Stimulated activated naive CD8-positive, alpha-beta T cell treated with anti-CD3 and anti-CD28 coated beads, Interleukin-15, amount 100 ng/mL, for 72 hours (primary cell): Measurements from ENCODE around the gene NPR1.
A peak's percentile ranks its signal among the peaks of the same experiment; 100 is the strongest.
"Not testable (repeated sequence)": the region's sequence is repeated elsewhere in the genome, so short reads cannot be mapped to it uniquely, and the experiment has no call there.

Experiments
- ATAC-seq: fragments of 150-1000 bp; cut with Tn5 transposase; 2 replicates; pipeline ENCODE4 v1.10.0; 2021; ENCODE audit warnings: mild to moderate bottlenecking, moderate library complexity
- DNase-seq, 2 donors: peaks; one replicate each; pipeline ENCODE4 v3.0.0; 2021 to 2022
- H3K27ac Mint-ChIP-seq, 2 donors: one replicate each; pipeline ENCODE4 v1.8.0; 2022; ENCODE audit warnings: mild to moderate bottlenecking in 2 of 2, mixed read lengths in 2 of 2, moderate library complexity in 2 of 2
- H3K27me3 Mint-ChIP-seq: one replicate; pipeline ENCODE4 v1.8.0; 2022; ENCODE audit warnings: mixed read lengths
- H3K4me1 Mint-ChIP-seq: one replicate; pipeline ENCODE4 v1.8.0; 2022; ENCODE audit warnings: mild to moderate bottlenecking, mixed read lengths
- H3K4me3 Mint-ChIP-seq, 2 donors: one replicate each; pipeline ENCODE4 v1.8.0; 2022; ENCODE audit warnings: mild to moderate bottlenecking in 2 of 2, mixed read lengths in 2 of 2, moderate library complexity in 1 of 2
- H3K9me3 Mint-ChIP-seq, 2 donors: one replicate each; pipeline ENCODE4 v1.8.0; 2022; ENCODE audit warnings: mixed read lengths in 2 of 2

The NPR1 gene

DNA sequence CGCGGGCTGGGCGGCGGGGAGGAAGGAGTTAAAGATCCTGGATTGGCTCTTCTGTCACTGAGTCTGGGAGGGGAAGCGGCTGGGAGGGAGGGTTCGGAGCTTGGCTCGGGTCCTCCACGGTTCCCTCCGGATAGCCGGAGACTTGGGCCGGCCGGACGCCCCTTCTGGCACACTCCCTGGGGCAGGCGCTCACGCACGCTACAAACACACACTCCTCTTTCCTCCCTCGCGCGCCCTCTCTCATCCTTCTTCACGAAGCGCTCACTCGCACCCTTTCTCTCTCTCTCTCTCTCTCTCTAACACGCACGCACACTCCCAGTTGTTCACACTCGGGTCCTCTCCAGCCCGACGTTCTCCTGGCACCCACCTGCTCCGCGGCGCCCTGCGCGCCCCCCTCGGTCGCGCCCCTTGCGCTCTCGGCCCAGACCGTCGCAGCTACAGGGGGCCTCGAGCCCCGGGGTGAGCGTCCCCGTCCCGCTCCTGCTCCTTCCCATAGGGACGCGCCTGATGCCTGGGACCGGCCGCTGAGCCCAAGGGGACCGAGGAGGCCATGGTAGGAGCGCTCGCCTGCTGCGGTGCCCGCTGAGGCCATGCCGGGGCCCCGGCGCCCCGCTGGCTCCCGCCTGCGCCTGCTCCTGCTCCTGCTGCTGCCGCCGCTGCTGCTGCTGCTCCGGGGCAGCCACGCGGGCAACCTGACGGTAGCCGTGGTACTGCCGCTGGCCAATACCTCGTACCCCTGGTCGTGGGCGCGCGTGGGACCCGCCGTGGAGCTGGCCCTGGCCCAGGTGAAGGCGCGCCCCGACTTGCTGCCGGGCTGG lies at the start of gene NPR1:
Gene NPR1 (plus strand): TSS at position 170 of the 818 bp plus-strand sequence. CDS start 421 bp downstream, at position 591.
- DNase-seq: peak in 1 of 2 donors; percentile 23
- Mint-ChIP-seq H3K4me3 (peak within 1 kb of the TSS; percentile 70 to 83), H3K27ac (no peak within 1 kb of the TSS), H3K27me3 (peaks cover 66% of the 10 kb centered on the region), H3K4me1 (peaks cover 28% of the 10 kb centered on the region), H3K9me3 (no peaks in the 10 kb centered on the region)
- peak; percentile 61 for ATAC-seq

DNA sequence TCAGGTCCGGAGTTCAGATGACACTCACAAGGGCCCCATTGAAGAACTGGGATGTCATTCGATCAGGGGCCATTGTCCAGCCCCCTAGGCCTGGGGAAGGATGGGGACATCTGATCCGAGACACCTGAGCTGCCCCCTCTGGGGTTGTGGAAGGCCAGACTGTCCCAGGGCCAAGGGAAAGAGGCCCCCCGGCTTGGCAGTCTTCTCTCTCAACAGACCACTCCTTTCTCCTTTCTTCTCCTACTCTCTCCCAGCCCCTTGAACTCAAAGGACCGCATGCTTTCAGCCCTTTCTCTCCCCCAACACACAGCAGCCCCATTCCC lies 49.2 kb upstream of the NPR1 start:
- Mint-ChIP-seq H3K27ac (no peak overlapping the region), H3K4me3 (no peak overlapping the region), H3K9me3 (no peaks in the 10 kb centered on the region), H3K27me3 (peaks cover 17% of the 10 kb centered on the region), H3K4me1 (peaks cover 40% of the 10 kb centered on the region)
- ATAC-seq (no peak), DNase-seq (no peak)

DNA sequence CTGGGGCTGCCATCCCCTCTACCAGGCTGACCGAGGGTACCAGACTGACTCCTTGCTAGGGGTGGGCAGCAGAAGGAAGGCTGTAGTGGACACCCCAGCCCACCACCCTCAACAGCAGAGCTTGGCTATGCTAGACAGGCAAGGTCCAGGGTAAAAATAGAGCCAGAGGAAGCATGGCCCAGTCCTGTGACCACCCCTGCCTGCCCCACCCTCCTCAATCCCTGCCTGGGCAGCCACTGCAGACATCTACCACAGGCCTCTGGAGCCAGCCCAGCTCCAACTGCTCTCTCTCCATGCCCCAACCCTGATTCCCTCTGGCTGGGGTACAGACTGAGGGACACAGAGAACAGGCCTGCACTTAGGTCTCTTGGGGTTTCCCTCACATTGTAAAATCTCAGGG lies 48.5 kb upstream of the NPR1 start:
- no peak overlapping the region for H3K27ac Mint-ChIP-seq
- no peaks in the 10 kb centered on the region for H3K9me3 Mint-ChIP-seq
- peaks cover 17% of the 10 kb centered on the region for H3K27me3 Mint-ChIP-seq
- peaks cover 40% of the 10 kb centered on the region for H3K4me1 Mint-ChIP-seq
- no peak overlapping the region for H3K4me3 Mint-ChIP-seq
- DNase-seq (no peak), ATAC-seq (no peak)

DNA sequence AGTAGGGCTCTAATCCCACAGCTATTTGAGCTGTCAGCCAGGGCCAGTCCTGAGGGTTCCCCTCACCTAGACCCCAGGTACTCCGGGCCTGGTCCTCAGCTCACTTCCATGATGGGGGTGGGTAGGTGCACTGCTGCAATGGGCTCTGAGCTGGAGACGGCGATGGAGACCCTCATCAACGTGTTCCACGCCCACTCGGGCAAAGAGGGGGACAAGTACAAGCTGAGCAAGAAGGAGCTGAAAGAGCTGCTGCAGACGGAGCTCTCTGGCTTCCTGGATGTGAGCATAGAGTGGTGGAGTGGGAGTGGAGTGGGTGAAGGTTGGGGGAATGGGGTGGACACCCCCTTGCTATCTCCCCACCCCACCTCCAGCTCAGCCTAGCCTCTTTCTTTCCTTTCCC lies 48.1 kb upstream of the NPR1 start:
- Mint-ChIP-seq H3K9me3 (no peaks in the 10 kb centered on the region), H3K4me3 (no peak overlapping the region), H3K27ac (no peak overlapping the region), H3K4me1 (peaks cover 41% of the 10 kb centered on the region), H3K27me3 (peaks cover 17% of the 10 kb centered on the region)
- ATAC-seq: no peak
- no peak for DNase-seq

DNA sequence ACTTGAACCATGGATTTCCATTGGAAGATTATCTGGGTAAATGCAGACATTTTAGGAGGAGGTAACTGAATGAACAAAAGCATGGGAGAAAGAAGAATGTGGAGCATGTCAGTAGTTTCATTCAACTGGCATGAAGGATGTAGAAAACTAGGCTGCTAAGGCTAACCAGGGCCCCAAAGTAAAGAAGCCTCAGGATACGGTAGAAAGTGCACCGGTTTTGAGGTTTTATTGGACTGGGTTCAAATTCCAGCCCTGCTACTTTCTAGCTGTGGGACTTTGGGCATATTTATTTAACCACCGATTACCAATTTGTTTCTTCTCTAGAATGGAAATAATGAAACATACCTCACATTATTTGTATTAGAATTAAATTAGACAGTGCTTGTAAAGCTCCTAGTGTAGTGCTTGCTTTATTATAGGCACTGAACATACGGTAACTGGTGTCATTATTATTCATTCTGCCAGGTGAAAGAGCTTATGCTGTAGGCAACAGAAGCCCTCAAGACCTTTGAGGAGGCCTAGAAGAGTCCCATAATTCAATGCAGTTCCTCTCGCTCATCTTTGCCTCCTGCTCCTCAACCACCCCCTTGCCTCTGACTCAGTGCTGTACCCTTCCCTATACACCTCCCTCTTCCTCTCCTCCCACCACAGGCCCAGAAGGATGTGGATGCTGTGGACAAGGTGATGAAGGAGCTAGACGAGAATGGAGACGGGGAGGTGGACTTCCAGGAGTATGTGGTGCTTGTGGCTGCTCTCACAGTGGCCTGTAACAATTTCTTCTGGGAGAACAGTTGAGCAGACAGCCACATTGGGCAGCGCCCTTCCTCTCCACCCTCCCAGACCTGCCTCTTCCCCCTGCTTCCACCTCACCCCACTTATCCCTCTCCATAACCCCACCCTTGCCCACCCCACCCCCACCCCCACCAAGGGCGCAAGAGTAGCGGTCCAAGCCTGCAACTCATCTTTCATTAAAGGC lies 47.2 kb upstream of the NPR1 start:
- Mint-ChIP-seq H3K4me3 (no peak overlapping the region), H3K9me3 (no peaks in the 10 kb centered on the region), H3K27ac (peak overlapping the region in 1 of 2 donors; percentile 13), H3K4me1 (peaks cover 50% of the 10 kb centered on the region), H3K27me3 (peaks cover 13% of the 10 kb centered on the region)
- DNase-seq (no peak), ATAC-seq (no peak)

DNA sequence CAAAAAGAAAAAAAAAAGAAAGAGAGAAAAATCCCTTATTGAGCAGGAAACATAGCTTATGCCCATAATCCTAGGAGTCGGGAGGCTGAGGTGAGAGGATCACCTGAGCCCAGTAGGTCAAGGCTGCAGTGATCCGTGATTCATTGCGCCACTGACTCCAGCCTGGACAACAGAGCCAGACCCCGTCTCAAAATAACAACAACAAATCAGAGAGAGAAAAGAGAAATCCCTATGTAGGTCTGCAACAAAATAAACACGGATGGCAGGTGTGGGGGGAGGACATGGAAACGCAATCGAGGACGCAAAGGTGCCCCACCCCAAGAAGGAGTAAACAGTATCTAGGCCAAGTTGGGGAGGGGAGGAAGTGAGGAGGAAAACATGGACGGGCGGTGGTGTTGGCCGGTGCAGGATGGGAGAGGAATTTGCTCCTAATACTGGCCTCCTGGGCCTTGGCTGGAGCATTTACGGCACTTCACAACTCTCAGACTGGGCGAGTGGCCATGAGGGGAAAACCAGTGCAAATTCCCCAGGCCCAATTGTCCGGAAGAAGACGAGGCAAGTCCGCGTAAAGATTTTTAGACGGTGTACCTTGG lies 45.2 kb upstream of the NPR1 start:
- Mint-ChIP-seq H3K27me3 (no peaks in the 10 kb centered on the region), H3K4me1 (peaks cover 54% of the 10 kb centered on the region), H3K9me3 (no peaks in the 10 kb centered on the region), H3K27ac (peak overlapping the region; percentile 99 to 100), H3K4me3 (peak overlapping the region; percentile 90 to 91)
- DNase-seq (no peak), ATAC-seq (no peak)

DNA sequence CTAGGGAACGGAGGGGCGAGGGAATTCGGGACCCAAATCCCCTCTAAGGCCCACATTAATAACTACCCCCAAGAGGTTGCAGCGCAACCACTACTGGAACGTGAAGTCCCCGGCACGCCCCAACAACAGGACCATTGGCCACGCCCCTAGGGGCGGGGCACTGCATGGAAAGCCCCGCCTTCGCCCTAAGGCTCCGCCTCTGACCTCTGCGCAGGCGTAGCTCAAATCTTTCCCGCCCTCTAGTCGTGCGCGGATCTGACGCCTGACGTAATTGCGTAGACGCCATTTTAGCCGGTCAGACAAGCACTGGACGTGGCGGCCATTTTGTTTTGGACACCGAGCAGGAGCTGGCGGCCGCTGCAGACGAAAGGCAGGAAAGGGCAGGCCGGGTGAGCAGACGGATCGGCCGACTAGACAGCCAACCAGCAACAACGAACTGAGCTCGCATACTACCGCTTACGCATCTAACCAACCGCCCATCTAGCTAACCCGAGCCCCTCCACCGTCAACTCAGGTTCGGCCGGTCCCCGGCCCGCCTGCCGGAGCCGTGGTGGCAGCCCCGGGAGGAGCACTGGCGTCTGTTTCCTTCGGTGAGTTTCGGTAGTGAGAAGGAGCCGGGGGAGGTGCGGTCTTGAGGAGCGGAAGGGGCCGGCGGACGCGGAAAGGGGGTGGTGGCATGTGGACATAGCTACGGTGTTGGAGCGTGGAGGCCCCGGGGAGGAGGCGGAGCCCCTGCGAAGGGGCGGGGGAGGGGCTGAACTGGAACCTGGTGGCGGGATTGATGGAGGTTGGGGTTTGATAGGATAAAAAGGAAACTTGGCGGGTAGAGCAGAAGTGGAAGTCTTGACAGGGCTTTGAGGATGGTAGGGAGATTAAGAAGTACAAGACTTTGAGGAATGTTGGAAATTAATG lies 44.5 kb upstream of the NPR1 start, which contains the start of gene CHTOP:
Gene CHTOP (plus strand): TSS at position 313 of the 912 bp plus-strand sequence. CDS start 2,523 bp downstream, outside the sequence.
- no peaks in the 10 kb centered on the region for H3K9me3 Mint-ChIP-seq
- DNase-seq: peak; percentile 98
- peaks cover 54% of the 10 kb centered on the region for H3K4me1 Mint-ChIP-seq
- H3K4me3 Mint-ChIP-seq: peak within 1 kb of the TSS; percentile 90 to 91
- no peaks in the 10 kb centered on the region for H3K27me3 Mint-ChIP-seq
- ATAC-seq: peak; percentile 94
- peak within 1 kb of the TSS; percentile 99 to 100 for H3K27ac Mint-ChIP-seq

DNA sequence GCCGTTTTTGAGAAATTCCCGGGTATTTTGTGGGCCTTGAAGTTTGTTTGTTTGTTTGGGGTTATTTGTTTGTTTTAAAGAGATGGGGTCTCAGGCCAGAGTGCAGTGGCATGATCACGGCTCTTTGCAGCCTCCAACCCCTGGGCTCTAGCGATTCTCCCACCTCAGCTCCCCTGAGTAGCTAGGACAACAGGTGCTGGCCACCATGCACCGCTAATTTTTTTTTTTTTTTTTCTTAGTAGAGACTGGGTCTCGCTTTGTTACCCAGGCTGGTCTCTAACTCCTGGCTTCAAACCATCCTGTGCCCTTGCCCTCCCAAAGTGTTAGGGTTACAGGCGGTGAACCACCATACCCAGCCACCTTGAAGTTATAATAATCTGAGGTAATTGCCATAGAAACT lies 42.6 kb upstream of the NPR1 start:
- no peaks in the 10 kb centered on the region for H3K27me3 Mint-ChIP-seq
- ATAC-seq (no peak), DNase-seq (no peak)
- peak overlapping the region; percentile 90 to 91 for H3K4me3 Mint-ChIP-seq
- peaks cover 51% of the 10 kb centered on the region for H3K4me1 Mint-ChIP-seq
- H3K27ac Mint-ChIP-seq: peak overlapping the region; percentile 19 to 84
- H3K9me3 Mint-ChIP-seq: no peaks in the 10 kb centered on the region

DNA sequence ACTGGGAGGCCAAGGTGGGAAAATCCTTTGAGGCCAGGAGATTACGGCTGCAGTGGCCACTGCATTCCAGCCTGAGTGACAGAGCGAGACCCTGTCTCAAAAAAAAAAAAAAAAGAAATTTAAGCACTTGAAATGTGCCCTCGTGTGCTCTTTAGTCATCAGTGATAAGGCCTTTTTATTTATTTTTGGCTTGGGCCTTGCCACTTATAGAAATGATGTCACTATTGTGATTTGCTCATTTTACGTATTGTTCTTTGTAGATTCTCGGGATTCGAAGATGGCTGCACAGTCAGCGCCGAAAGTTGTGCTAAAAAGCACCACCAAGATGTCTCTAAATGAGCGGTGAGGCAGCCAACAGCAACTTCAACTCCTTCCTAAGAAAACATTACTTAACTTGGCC lies 42.2 kb upstream of the NPR1 start:
- peaks cover 51% of the 10 kb centered on the region for H3K4me1 Mint-ChIP-seq
- peak overlapping the region; percentile 90 to 91 for H3K4me3 Mint-ChIP-seq
- ATAC-seq: no peak
- no peaks in the 10 kb centered on the region for H3K9me3 Mint-ChIP-seq
- H3K27me3 Mint-ChIP-seq: no peaks in the 10 kb centered on the region
- DNase-seq: no peak
- no peak overlapping the region for H3K27ac Mint-ChIP-seq

DNA sequence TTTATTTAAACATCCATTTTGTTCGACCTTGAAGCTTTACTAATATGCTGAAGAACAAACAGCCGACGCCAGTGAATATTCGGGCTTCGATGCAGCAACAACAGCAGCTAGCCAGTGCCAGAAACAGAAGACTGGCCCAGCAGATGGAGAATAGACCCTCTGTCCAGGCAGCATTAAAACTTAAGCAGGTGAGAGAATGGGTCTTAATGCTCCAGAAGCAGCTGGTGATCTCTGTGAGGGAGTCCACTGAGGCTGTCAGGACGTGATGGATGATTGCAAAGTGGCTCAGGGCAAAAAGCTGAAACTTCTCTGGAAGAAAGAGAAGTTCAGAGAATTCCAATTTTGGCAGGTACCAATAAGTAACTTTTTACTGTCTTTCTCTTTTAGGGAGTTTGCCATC lies 40.2 kb upstream of the NPR1 start:
- Mint-ChIP-seq H3K4me1 (peaks cover 46% of the 10 kb centered on the region), H3K4me3 (no peak overlapping the region), H3K27ac (peak overlapping the region; percentile 50 to 93), H3K9me3 (no peaks in the 10 kb centered on the region), H3K27me3 (no peaks in the 10 kb centered on the region)
- DNase-seq: no peak
- no peak for ATAC-seq

DNA sequence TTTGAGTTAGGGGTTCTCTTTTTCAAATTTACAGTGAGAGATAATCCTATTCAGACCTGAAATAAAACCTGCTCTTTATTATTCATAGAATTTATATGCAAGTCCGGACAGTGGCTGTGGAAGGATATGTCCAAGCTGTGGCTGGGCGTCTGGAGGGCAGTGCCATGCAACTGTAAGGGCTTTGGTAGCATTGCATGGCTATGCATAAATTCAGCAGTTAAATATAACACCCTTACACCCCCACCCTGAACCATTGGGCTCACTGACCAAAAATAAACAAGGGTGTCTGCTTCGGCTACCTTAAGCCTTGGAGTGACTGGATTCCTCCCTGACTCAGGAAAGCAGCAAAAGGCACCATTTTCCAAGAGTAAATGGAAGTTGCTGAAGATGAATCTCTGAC lies 39.2 kb upstream of the NPR1 start:
- DNase-seq: no peak
- Mint-ChIP-seq H3K9me3 (no peaks in the 10 kb centered on the region), H3K4me1 (peaks cover 51% of the 10 kb centered on the region), H3K27me3 (no peaks in the 10 kb centered on the region), H3K4me3 (no peak overlapping the region), H3K27ac (no peak overlapping the region)
- no peak for ATAC-seq

DNA sequence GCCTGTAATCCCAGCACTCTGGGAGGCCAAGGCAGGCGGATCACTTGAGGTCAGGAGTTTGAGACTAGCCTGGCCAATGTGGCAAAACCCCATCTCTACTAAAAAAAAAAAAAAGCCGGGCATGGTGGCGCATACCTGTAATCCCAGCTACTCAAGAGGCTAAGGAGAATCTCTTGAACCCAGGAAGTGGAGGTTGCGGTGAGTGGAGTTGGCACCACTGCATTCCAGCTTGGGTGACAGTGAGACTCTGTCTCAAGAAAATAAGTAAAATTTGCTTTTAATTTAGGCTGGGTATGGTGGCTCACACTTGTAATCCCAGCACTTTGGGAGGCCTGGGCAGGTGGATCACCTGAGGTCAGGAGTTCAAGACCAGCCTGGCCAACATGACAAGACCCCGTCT lies 38.3 kb upstream of the NPR1 start:
- not testable (repeated sequence) for H3K27me3 Mint-ChIP-seq, H3K4me3 Mint-ChIP-seq, DNase-seq, ATAC-seq, H3K9me3 Mint-ChIP-seq
- Mint-ChIP-seq H3K27ac (peak overlapping the region in 1 of 2 donors; percentile 5), H3K4me1 (peaks cover 59% of the 10 kb centered on the region)

DNA sequence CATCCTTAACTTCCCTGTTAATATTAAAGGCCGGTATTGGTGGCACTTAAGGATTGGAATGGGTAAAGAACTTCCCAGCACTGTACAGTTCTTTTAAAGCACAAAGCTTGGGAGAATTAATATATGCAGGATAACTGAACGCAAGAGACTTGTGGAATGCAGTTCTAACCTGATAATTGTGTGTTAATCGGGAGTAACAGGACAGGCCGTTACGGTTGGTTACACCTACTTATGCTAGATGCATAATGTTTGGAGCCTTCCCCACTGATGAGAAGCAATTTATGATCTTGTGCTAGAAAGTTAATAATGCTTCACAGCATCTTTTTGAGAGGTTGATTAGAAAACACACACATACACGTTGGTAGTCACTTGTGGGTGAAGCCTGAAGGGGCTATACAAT lies 37.6 kb upstream of the NPR1 start:
- Mint-ChIP-seq H3K27me3 (no peaks in the 10 kb centered on the region), H3K27ac (peak overlapping the region in 1 of 2 donors; percentile 15), H3K4me1 (peaks cover 60% of the 10 kb centered on the region), H3K4me3 (no peak overlapping the region), H3K9me3 (no peaks in the 10 kb centered on the region)
- DNase-seq: no peak
- no peak for ATAC-seq

DNA sequence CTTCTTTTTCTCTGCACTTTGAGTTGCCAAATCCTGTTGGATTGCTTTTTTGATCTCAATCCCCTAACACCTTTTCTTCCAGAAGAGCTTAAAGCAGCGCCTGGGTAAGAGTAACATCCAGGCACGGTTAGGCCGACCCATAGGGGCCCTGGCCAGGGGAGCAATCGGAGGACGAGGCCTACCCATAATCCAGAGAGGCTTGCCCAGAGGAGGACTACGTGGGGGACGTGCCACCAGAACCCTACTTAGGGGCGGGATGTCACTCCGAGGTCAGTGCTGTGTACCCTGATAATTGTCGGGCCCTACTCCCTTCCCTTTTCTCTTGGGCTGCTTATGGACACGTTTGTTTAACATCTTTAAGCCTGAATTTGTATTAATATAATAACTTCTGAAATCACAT lies 36.3 kb upstream of the NPR1 start:
- ATAC-seq (no peak), DNase-seq (no peak)
- no peak overlapping the region for H3K4me3 Mint-ChIP-seq
- peaks cover 61% of the 10 kb centered on the region for H3K4me1 Mint-ChIP-seq
- H3K27me3 Mint-ChIP-seq: no peaks in the 10 kb centered on the region
- peak overlapping the region in 1 of 2 donors; percentile 71 for H3K27ac Mint-ChIP-seq
- no peaks in the 10 kb centered on the region for H3K9me3 Mint-ChIP-seq

DNA sequence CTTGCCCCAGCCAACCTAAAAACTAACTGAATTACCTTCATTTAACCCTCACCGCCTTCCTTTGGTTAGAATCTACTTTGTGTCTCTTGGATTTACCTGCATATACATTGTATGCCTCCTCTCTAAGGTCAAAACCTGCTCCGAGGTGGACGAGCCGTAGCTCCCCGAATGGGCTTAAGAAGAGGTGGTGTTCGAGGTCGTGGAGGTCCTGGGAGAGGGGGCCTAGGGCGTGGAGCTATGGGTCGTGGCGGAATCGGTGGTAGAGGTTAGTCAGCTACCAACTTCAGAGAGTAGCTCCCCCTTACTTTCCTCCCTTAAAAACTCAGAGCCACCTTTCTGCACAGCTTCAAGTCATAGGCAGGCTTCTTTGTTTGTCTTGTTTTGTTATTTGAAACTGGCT lies 35.4 kb upstream of the NPR1 start:
- peaks cover 61% of the 10 kb centered on the region for H3K4me1 Mint-ChIP-seq
- no peak for ATAC-seq
- peak overlapping the region in 1 of 2 donors; percentile 74 for H3K27ac Mint-ChIP-seq

More for the DNA sequence above, 35.4 kb upstream of the NPR1 start:
- no peaks in the 10 kb centered on the region for H3K27me3 Mint-ChIP-seq
- no peak overlapping the region for H3K4me3 Mint-ChIP-seq
- DNase-seq: no peak
- no peaks in the 10 kb centered on the region for H3K9me3 Mint-ChIP-seq
